ENCODE data around the gene KCNIP4. TPM values are rescaled to one million over a fixed set of nuclear protein-coding genes. Genes with fewer than 3 reads are reported as not detected.

The KCNIP4 gene
- total and polyA plus RNA-seq, 2 of the 4 experiments (the other 2 are of a cell fraction): not detected

GRCh38 chr4:21749412-21749811 lies 199.2 kb downstream of the KCNIP4 start:
- DNase-seq (no peak), ATAC-seq (ENCODE audit: low read depth) (no peak)
- Histone ChIP-seq H3K27ac (ENCODE audit: insufficient read depth, low read length) (no peak overlapping the region), H3K56ac (ENCODE audit: extremely low read depth, insufficient read depth, low read length) (no peak overlapping the region), H3K36me3 (ENCODE audit: control insufficient read depth, insufficient read depth, low read length) (no peaks in the 10 kb centered on the region), H3K9ac (ENCODE audit: low read depth, low read length) (no peak overlapping the region), H2AK9ac (replicated peaks; ENCODE audit: low read depth, low read length, poor library complexity) (no peak overlapping the region), H3K23ac (ENCODE audit: low read depth, low read length) (no peak overlapping the region), H2BK120ac (ENCODE audit: low read depth, low read length) (no peak overlapping the region), H4K5ac (ENCODE audit: low read depth, low read length) (no peak overlapping the region), H4K8ac (ENCODE audit: low read depth in 2 of 2, low read length in 2 of 2) (no peak overlapping the region), H4K91ac (ENCODE audit: insufficient read depth, low read depth, low read length) (no peak overlapping the region), H3K14ac (replicated peaks; ENCODE audit: low read depth, low read length) (no peak overlapping the region), H3K27me3 (ENCODE audit: control insufficient read depth, insufficient read depth, low read length) (no peaks in the 10 kb centered on the region), H3K4me1 (ENCODE audit: control insufficient read depth, insufficient read depth, low read length) (no peaks in the 10 kb centered on the region), H2BK20ac (ENCODE audit: low read depth, low read length) (no peak overlapping the region), H4K20me1 (ENCODE audit: insufficient read depth, low read length) (no peaks in the 10 kb centered on the region), H3K4ac (ENCODE audit: low read depth, low read length) (no peak overlapping the region), H2AFZ (replicated peaks; ENCODE audit: low read length, poor library complexity) (no peak overlapping the region), H3K4me2 (ENCODE audit: low read depth, low read length) (no peak overlapping the region), H2BK15ac (ENCODE audit: low read depth, low read length) (no peak overlapping the region), H3K18ac (ENCODE audit: low read depth, low read length) (no peak overlapping the region), H2AK5ac (ENCODE audit: low read depth, low read length) (no peak overlapping the region), H3K4me3 (ENCODE audit: insufficient read depth, low read depth, low read length) (no peak overlapping the region), H3K9me3 (ENCODE audit: control insufficient read depth, insufficient read depth, low read length) (no peaks in the 10 kb centered on the region), H2BK5ac (ENCODE audit: low read depth, low read length, poor library complexity, severe bottlenecking) (no peak overlapping the region), H3K79me1 (ENCODE audit: low read depth in 1 of 2, low read length in 2 of 2) (no peaks in the 10 kb centered on the region), H3K9me1 (ENCODE audit: insufficient read depth, low read length) (no peaks in the 10 kb centered on the region)
- intact Hi-C loops (cut with micrococcal nuclease) (no loop called here), dilution Hi-C loops (cut with HindIII; ENCODE audit: low sequenced_read_pairs, unreplicated experiment) (no loop called here), in situ Hi-C loops (cut with MboI; ENCODE audit: low sequenced_read_pairs) (no loop called here)
- 0% methylated on average over 1 of the region's 4 CpGs; no CpG with 5 or more reads in 1 of the 2 experiments for WGBS, 2 experiments (ENCODE audit: extremely low coverage in 2 of 2, insufficient read length in 1 of 2)
- CTCF ChIA-PET: no interaction called here
- no TSS peak for BruUV-seq (replicated peaks)
- TF ChIP-seq MXI1 (IDR thresholded peaks at IDR 0.05; ENCODE audit: borderline replicate concordance, low read depth, low read length) (no peak), CEBPB (IDR thresholded peaks at IDR 0.05; ENCODE audit: low read depth, low read length) (no peak), RFX5 (IDR thresholded peaks at IDR 0.05; ENCODE audit: low read depth, low read length) (no peak), RCOR1 (IDR thresholded peaks at IDR 0.05; ENCODE audit: insufficient replicate concordance, low read length) (no peak), USF2 (IDR thresholded peaks at IDR 0.05; ENCODE audit: low read depth, low read length) (no peak), MAFK (IDR thresholded peaks at IDR 0.05; ENCODE audit: low read depth, low read length) (no peak), BHLHE40 (IDR thresholded peaks at IDR 0.05; ENCODE audit: low read depth, low read length) (no peak), RAD21 (IDR thresholded peaks at IDR 0.05; ENCODE audit: low read length) (no peak), POLR2A (IDR thresholded peaks at IDR 0.05; ENCODE audit: low read depth, low read length) (no peak), NFE2L2 (IDR thresholded peaks at IDR 0.05; ENCODE audit: low read depth, low read length) (no peak), FOS (IDR thresholded peaks at IDR 0.05; ENCODE audit: low read depth, low read length) (no peak), MAZ (IDR thresholded peaks at IDR 0.05; ENCODE audit: borderline replicate concordance, low read depth, low read length) (no peak), SMC3 (IDR thresholded peaks at IDR 0.05; ENCODE audit: low read depth, low read length) (no peak), CHD1 (IDR thresholded peaks at IDR 0.05; ENCODE audit: low read depth, low read length) (no peak)
- TF ChIP-seq, protein P1, sequence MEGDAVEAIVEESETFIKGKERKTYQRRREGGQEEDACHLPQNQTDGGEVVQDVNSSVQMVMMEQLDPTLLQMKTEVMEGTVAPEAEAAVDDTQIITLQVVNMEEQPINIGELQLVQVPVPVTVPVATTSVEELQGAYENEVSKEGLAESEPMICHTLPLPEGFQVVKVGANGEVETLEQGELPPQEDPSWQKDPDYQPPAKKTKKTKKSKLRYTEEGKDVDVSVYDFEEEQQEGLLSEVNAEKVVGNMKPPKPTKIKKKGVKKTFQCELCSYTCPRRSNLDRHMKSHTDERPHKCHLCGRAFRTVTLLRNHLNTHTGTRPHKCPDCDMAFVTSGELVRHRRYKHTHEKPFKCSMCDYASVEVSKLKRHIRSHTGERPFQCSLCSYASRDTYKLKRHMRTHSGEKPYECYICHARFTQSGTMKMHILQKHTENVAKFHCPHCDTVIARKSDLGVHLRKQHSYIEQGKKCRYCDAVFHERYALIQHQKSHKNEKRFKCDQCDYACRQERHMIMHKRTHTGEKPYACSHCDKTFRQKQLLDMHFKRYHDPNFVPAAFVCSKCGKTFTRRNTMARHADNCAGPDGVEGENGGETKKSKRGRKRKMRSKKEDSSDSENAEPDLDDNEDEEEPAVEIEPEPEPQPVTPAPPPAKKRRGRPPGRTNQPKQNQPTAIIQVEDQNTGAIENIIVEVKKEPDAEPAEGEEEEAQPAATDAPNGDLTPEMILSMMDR (conservative IDR thresholded peaks at IDR 0.05; ENCODE audit: low read depth, low read length): no peak
- TF ChIP-seq, protein P2, sequence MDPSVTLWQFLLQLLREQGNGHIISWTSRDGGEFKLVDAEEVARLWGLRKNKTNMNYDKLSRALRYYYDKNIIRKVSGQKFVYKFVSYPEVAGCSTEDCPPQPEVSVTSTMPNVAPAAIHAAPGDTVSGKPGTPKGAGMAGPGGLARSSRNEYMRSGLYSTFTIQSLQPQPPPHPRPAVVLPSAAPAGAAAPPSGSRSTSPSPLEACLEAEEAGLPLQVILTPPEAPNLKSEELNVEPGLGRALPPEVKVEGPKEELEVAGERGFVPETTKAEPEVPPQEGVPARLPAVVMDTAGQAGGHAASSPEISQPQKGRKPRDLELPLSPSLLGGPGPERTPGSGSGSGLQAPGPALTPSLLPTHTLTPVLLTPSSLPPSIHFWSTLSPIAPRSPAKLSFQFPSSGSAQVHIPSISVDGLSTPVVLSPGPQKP (IDR thresholded peaks at IDR 0.05; ENCODE audit: borderline replicate concordance, low read depth, low read length): no peak
- POLR2A ChIA-PET (ENCODE audit: unreplicated experiment): no interaction called here
